HepG2 (cell line): Measurements from ENCODE around the gene BCAS3.

Source experiments
- CTCF ChIP-seq: sonication (generic); formaldehyde crosslinking; IDR thresholded peaks from 2 replicates; pipeline ENCODE4 v1.5.0; 2020; ENCODE audit warnings: mild to moderate bottlenecking, missing genetic modification reagents, moderate library complexity
- DMTF1 ChIP-seq: sonication (generic); formaldehyde crosslinking; IDR thresholded peaks from 2 replicates; pipeline ENCODE4 v1.4.0; 2020; ENCODE audit warnings: mild to moderate bottlenecking, missing genetic modification reagents
- FOXA1 ChIP-seq, 2 experiments: fragments of 450-650 bp in 1 of 2; sonication (generic) in 1 of 2; formaldehyde crosslinking in 1 of 2; IDR thresholded peaks; 2 replicates each; pipeline versions ENCODE4 v1.4.0 to v1.6.1; 2016 to 2020; ENCODE audit warnings: missing genetic modification reagents in 1 of 2
- MTA1 ChIP-seq: sonication (generic); formaldehyde crosslinking; IDR thresholded peaks from 2 replicates; pipeline ENCODE4 v1.4.0; 2020; ENCODE audit warnings: missing genetic modification reagents, mild to moderate bottlenecking, borderline replicate concordance
- USF2 ChIP-seq, 2 experiments: sonication (generic) in 1 of 2; formaldehyde crosslinking in 1 of 2; IDR thresholded peaks; 2 replicates each; pipeline versions ENCODE4 v1.5.1 to v1.6.1; 2011 to 2020; ENCODE audit warnings: borderline replicate concordance in 1 of 2, low read depth in 1 of 2, low read length in 1 of 2, mild to moderate bottlenecking in 1 of 2, missing genetic modification reagents in 1 of 2, moderate library complexity in 1 of 2
- ZNF496 ChIP-seq: sonication (generic); formaldehyde crosslinking; IDR thresholded peaks from 2 replicates; pipeline ENCODE4 v1.8.1; 2023; ENCODE audit warnings: mild to moderate bottlenecking, moderate library complexity, missing genetic modification reagents; ENCODE audit not compliant: insufficient replicate concordance
- ZNF569 ChIP-seq: sonication (generic); formaldehyde crosslinking; IDR thresholded peaks from 2 replicates; pipeline ENCODE4 v1.5.0; 2020; ENCODE audit warnings: mild to moderate bottlenecking, missing genetic modification reagents, moderate library complexity, borderline replicate concordance

- TF ChIP-seq ZNF569 (CRISPR knock-in tag) = no peak
- no peak for TF ChIP-seq MTA1 (CRISPR knock-in tag)
- no peak for TF ChIP-seq ZNF496 (CRISPR knock-in tag)
- TF ChIP-seq CTCF (CRISPR knock-in tag) = no peak
- no peak for TF ChIP-seq FOXA1 (IDR thresholded peaks at IDR 0.05)
- TF ChIP-seq FOXA1 (CRISPR knock-in tag; IDR thresholded peaks at IDR 0.05) = no peak
- TF ChIP-seq DMTF1 (CRISPR knock-in tag) = no peak
- TF ChIP-seq USF2 (IDR thresholded peaks at IDR 0.05; ENCODE audit: low read depth, low read length) = no peak
- no peak for TF ChIP-seq USF2 (CRISPR knock-in tag; IDR thresholded peaks at IDR 0.05; ENCODE audit: borderline replicate concordance)
Measured at GRCh38 chr17:61331178-61331577, 653.5 kb downstream of the BCAS3 start.
